Measurements from ENCODE around the gene GATD1. TPM values are rescaled to one million over a fixed set of nuclear protein-coding genes. Genes with fewer than 3 reads are reported as not detected.
A peak's percentile ranks its signal among the peaks of the same experiment; 100 is the strongest.

Gene GATD1
- total RNA-seq, 1 experiment from 2014 or later = 81.3 TPM

GRCh38 chr11:811446-812245 lies 34.4 kb upstream of the GATD1 start:
- ChIA-PET POLR2A (ENCODE audit: low non-redundant PET) (interaction anchor here (0.6 kb wide), 2 partner anchors 209 to 306 kb away, joined by 4 to 5 read pairs; no protein-coding TSS in a partner anchor), CTCF (no interaction called here)
- no TSS peak for BruUV-seq (replicated peaks)
- H3K4me1 ChIP-seq (ENCODE audit: insufficient read depth, low read length, poor library complexity, severe bottlenecking) = peaks cover 11% of the 10 kb centered on the region
- H3K4me3 ChIP-seq (ENCODE audit: low read depth, low read length, poor library complexity, severe bottlenecking) = peak overlapping the region; percentile 95
- peak overlapping the region; percentile 99 for H3K27ac ChIP-seq (ENCODE audit: low read depth, low read length, poor library complexity, severe bottlenecking)
- intact Hi-C loops (cut with micrococcal nuclease; ENCODE audit: unreplicated experiment) = no loop called here
- H3K27me3 ChIP-seq (replicated peaks; ENCODE audit: insufficient read depth, low read depth, low read length, poor library complexity) = no peaks in the 10 kb centered on the region
- H3K9me3 ChIP-seq (ENCODE audit: low read depth, low read length, poor library complexity, severe bottlenecking) = no peaks in the 10 kb centered on the region
- no peak for DNase-seq (ENCODE audit: low spot score)
- peaks cover 29% of the 10 kb centered on the region for H3K36me3 ChIP-seq (ENCODE audit: insufficient read depth, low read length, poor library complexity, severe bottlenecking)
- TF ChIP-seq CTCF (conservative IDR thresholded peaks at IDR 0.05; ENCODE audit: low read depth, low read length) (no peak), EZH2 (IDR thresholded peaks at IDR 0.05; ENCODE audit: borderline replicate concordance, low read depth, low read length, poor library complexity, severe bottlenecking) (no peak)

GRCh38 chr11:810040-810567 lies 32.8 kb upstream of the GATD1 start:
- Histone ChIP-seq H3K27ac (ENCODE audit: low read depth, low read length, poor library complexity, severe bottlenecking) (peak overlapping the region; percentile 99), H3K9me3 (ENCODE audit: low read depth, low read length, poor library complexity, severe bottlenecking) (no peaks in the 10 kb centered on the region)

More at GRCh38 chr11:810040-810567, 32.8 kb upstream of the GATD1 start:
- H3K4me3 ChIP-seq (ENCODE audit: low read depth, low read length, poor library complexity, severe bottlenecking) = peak overlapping the region; percentile 95
- BruUV-seq (replicated peaks) = no TSS peak
- H3K36me3 ChIP-seq (ENCODE audit: insufficient read depth, low read length, poor library complexity, severe bottlenecking) = peaks cover 29% of the 10 kb centered on the region
- H3K27me3 ChIP-seq (replicated peaks; ENCODE audit: insufficient read depth, low read depth, low read length, poor library complexity) = no peaks in the 10 kb centered on the region
- TF ChIP-seq EZH2 (IDR thresholded peaks at IDR 0.05; ENCODE audit: borderline replicate concordance, low read depth, low read length, poor library complexity, severe bottlenecking) = no peak
- TF ChIP-seq CTCF (conservative IDR thresholded peaks at IDR 0.05; ENCODE audit: low read depth, low read length) = no peak
- ChIA-PET CTCF (no interaction called here), POLR2A (ENCODE audit: low non-redundant PET) (interaction anchor here (0.8 kb wide), 1 partner anchor 9 kb away, joined by 8 read pairs; the partner anchor contains the start of gene PNPLA2)
- intact Hi-C loops (cut with micrococcal nuclease; ENCODE audit: unreplicated experiment) = no loop called here
- DNase-seq (ENCODE audit: low spot score) = no peak
- peaks cover 11% of the 10 kb centered on the region for H3K4me1 ChIP-seq (ENCODE audit: insufficient read depth, low read length, poor library complexity, severe bottlenecking)
